Endothelial cell of umbilical vein (primary cell): Measurements from ENCODE around the gene CMIP. TPM values are rescaled to one million over a fixed set of nuclear protein-coding genes. Genes with fewer than 3 reads are reported as not detected.

Experiments used
- BruUV-seq: library from RNA; stranded (reverse); fragments of 400-500 nt; replicated peaks from 2 replicates; lab custom pipeline; 2021; lab: Mats Ljungman, UMichigan
- CTCF ChIA-PET: fragments of 300-600, 350-600 bp; sonication (Branson Sonifier 250); formaldehyde crosslinking; loops from one replicate; lab custom pipeline; 2021; ENCODE audit warnings: antibody characterized with exemption, inconsistent platforms; lab: Charles Lee
- POLR2A ChIA-PET: fragments of 300-600, 350-600 bp; sonication (Branson Sonifier 250); formaldehyde crosslinking; loops from one replicate; lab custom pipeline; 2021; ENCODE audit warnings: antibody characterized with exemption, inconsistent platforms; lab: Charles Lee
- DNase-seq: peaks from one replicate; pipeline ENCODE4 v3.0.0-alpha.2; 2011; ENCODE audit warnings: low read depth, low spot score
- FAIRE-seq: peaks from 2 replicates; lab custom pipeline; 2011; peaks lifted over from hg19 to GRCh38; lab: Jason Lieb, UNC
- H2AFZ ChIP-seq: 2 replicates; pipeline ENCODE4 v1.6.0; 2012; ENCODE audit warnings: low read depth, low read length, control low read depth, inconsistent platforms
- H3K27ac ChIP-seq: 2 replicates; pipeline ENCODE4 v1.5.1; 2011; ENCODE audit warnings: low read depth, mild to moderate bottlenecking, control low read depth, low read length, moderate library complexity; ENCODE audit not compliant: insufficient read depth
- H3K27me3 ChIP-seq, 2 experiments: 2 replicates each; pipeline versions ENCODE4 v1.6.0 to v1.6.1; 2011; ENCODE audit warnings: low read length in 2 of 2, mixed read lengths in 1 of 2; ENCODE audit not compliant: control insufficient read depth in 2 of 2, insufficient read depth in 2 of 2
- H3K36me3 ChIP-seq, 2 experiments: 2 replicates in 1 of 2; 3 replicates in 1 of 2; pipeline ENCODE4 v1.5.1; 2011; ENCODE audit warnings: low read length in 2 of 2, mild to moderate bottlenecking in 1 of 2, moderate library complexity in 1 of 2; ENCODE audit not compliant: control insufficient read depth in 2 of 2, insufficient read depth in 2 of 2; ENCODE audit errors: extremely low read depth in 1 of 2
- H3K4me1 ChIP-seq: 3 replicates; pipeline ENCODE4 v1.5.1; 2011; ENCODE audit warnings: mild to moderate bottlenecking, low read length; ENCODE audit not compliant: control insufficient read depth, insufficient read depth; ENCODE audit errors: extremely low read depth
- H3K4me2 ChIP-seq: 2 replicates; pipeline ENCODE4 v1.6.1; 2011; ENCODE audit warnings: low read length, control low read depth, mixed read lengths; ENCODE audit not compliant: insufficient read depth
- H3K4me3 ChIP-seq, 3 experiments: fragments of 200-600 bp in 1 of 3; sonication (generic), shearing (Covaris generic) in 1 of 3; replicated peaks in 1 of 3; 2 replicates each; pipeline ENCODE4 v1.5.1; 2011 to 2016; ENCODE audit warnings: control low read depth in 3 of 3, low read length in 3 of 3, mild to moderate bottlenecking in 2 of 3, inconsistent platforms in 1 of 3, low read depth in 1 of 3, moderate library complexity in 1 of 3; ENCODE audit not compliant: insufficient read depth in 1 of 3
- H3K79me2 ChIP-seq: 2 replicates; pipeline ENCODE4 v1.6.0; 2012; ENCODE audit warnings: low read length, inconsistent platforms; ENCODE audit not compliant: control insufficient read depth, insufficient read depth
- H3K9ac ChIP-seq: replicated peaks from 2 replicates; pipeline ENCODE3; 2011; ENCODE audit warnings: low read length, control low read depth; ENCODE audit not compliant: insufficient read depth; ENCODE audit errors: extremely low read depth
- H3K9me1 ChIP-seq: replicated peaks from 3 replicates; pipeline ENCODE4 v1.6.0; 2011; ENCODE audit warnings: mild to moderate bottlenecking, low read length; ENCODE audit not compliant: control insufficient read depth, insufficient read depth; ENCODE audit errors: extremely low read depth
- H3K9me3 ChIP-seq: replicated peaks from 2 replicates; pipeline ENCODE4 v1.5.1; 2012; ENCODE audit warnings: low read length, inconsistent platforms; ENCODE audit not compliant: control insufficient read depth, insufficient read depth
- H4K20me1 ChIP-seq: replicated peaks from 2 replicates; pipeline ENCODE3; 2011; ENCODE audit warnings: mild to moderate bottlenecking, low read length; ENCODE audit not compliant: control insufficient read depth, insufficient read depth; ENCODE audit errors: extremely low read depth
- EZH2 ChIP-seq: IDR thresholded peaks from 2 replicates; pipeline ENCODE4 v1.6.1; 2012; ENCODE audit warnings: borderline replicate concordance, low read depth, mild to moderate bottlenecking, moderate library complexity, low read length, inconsistent platforms; ENCODE audit not compliant: severe bottlenecking
- FOS ChIP-seq: IDR thresholded peaks from 2 replicates; pipeline ENCODE4 v1.6.1; 2011; ENCODE audit warnings: mild to moderate bottlenecking, low read length, moderate library complexity, borderline replicate concordance; ENCODE audit not compliant: insufficient read depth
- GATA2 ChIP-seq: IDR thresholded peaks from 2 replicates; pipeline ENCODE4 v1.7.0; 2011; ENCODE audit warnings: low read depth, mild to moderate bottlenecking, moderate library complexity, mixed read lengths, low read length; ENCODE audit not compliant: insufficient read length, insufficient read depth
- JUN ChIP-seq: IDR thresholded peaks from 2 replicates; pipeline ENCODE4 v1.6.1; 2011; ENCODE audit warnings: borderline replicate concordance, low read depth; ENCODE audit not compliant: insufficient read length, insufficient read depth
- MYC ChIP-seq: IDR thresholded peaks from one replicate; pipeline ENCODE4 v1.6.1; 2011; ENCODE audit warnings: mild to moderate bottlenecking, low read depth, low read length
- POLR2A ChIP-seq: IDR thresholded peaks from 2 replicates; pipeline ENCODE4 v1.6.1; 2012; ENCODE audit warnings: low read depth, mild to moderate bottlenecking, control low read depth, low read length
- POLR2AphosphoS5 ChIP-seq: IDR thresholded peaks from 2 replicates; pipeline ENCODE4 v1.6.1; 2012; ENCODE audit warnings: low read depth, mild to moderate bottlenecking, control low read depth, low read length, moderate library complexity; ENCODE audit not compliant: insufficient read depth
- dilution Hi-C: fragments of 300-500 bp; cut with MboI; formaldehyde crosslinking; loops from one replicate; pipeline ENCODE4 v1.15.0; 2019; ENCODE audit warnings: low sequenced_read_pairs; ENCODE audit not compliant: extremely low pct_ligation_motif_present
- intact Hi-C: fragments of 100-400 bp; cut with micrococcal nuclease; formaldehyde crosslinking; loops from one replicate; pipeline ENCODE4 v1.10.0; 2022
- polyA plus RNA-seq, 4 experiments: library from polyadenylated mRNA; depleted of rRNA in 3 of 4; stranded (reverse) in 3 of 4; unstranded in 1 of 4; fragments of >200 nt; gene quantifications; 2 replicates each; pipeline versions ENCODE4 v1.2.1 to v1.2.3, GENCODE V29; 2011 to 2012; ENCODE audit warnings: missing spikeins in 1 of 4
- total RNA-seq: library from RNA; stranded (reverse); gene quantifications from 2 replicates; pipeline ENCODE4 v1.2.3, GENCODE V29; 2021
- TF ChIP-seq, protein P1 (sequence below), 2 donors: IDR thresholded peaks; 1 replicate in 1 of 2; 2 replicates in 1 of 2; pipeline ENCODE4 v1.5.1; 2011; ENCODE audit warnings: low read length in 2 of 2, mild to moderate bottlenecking in 2 of 2, moderate library complexity in 2 of 2, control low read depth in 1 of 2, inconsistent platforms in 1 of 2, low read depth in 1 of 2; ENCODE audit not compliant: insufficient read depth in 1 of 2; ENCODE audit errors: extremely low read depth in 1 of 2
- TF ChIP-seq, protein P2 (sequence below): IDR thresholded peaks from 2 replicates; pipeline ENCODE4 v1.6.1; 2011; ENCODE audit not compliant: insufficient read depth, insufficient read length

Gene CMIP
- total and polyA plus RNA-seq, 2 donors (not counting 3 experiments of a cell fraction or from before 2014, with no cell fraction given), result 29.0 to 101 TPM

DNA sequence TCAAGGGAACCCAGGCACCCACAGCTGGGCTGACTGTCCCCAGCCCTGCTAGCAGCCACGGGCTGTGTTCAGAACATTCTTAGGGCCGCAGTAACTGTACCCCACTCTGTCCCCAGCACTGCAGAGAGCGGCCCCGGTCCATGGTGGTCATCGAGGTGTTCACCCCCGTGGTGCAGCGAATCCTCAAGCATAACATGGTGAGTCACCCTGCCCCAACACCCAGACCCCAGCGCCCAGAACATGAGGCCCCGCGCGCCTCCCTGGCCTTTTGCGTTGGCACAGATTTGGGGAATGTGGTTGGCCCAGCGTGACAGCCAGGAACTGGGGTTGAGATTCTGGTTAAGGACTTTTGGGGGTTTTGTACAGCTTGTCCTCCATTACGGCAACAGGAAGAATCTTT, 219.5 kb downstream of the CMIP start:
- dilution Hi-C loops, result no loop called here
- no TSS peak for BruUV-seq
- POLR2A ChIA-PET, result no interaction called here

DNA sequence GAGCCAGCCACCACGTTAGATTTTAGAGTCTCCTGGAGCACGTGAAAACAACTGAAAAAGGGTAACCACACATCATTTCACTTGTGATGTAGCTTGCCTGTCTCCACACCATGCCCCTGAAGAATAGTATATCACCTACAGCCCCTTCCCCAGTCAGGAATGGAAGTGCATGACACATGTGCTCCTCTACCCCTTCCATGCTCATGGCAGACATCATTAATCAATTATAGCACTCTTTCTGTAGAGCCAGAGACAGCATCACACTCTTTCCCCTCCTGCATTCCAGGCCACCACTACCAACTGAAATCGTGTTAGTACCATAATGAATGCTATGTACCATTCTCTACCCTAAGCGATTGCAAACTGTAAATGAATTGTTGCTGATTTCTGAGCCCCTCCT, 221.0 kb downstream of the CMIP start:
- H3K4me1 ChIP-seq, result no peaks in the 10 kb centered on the region
- H3K4me3 ChIP-seq, result no peak overlapping the region
- H3K9me3 ChIP-seq, result no peaks in the 10 kb centered on the region
- no peaks in the 10 kb centered on the region for H4K20me1 ChIP-seq
- ChIA-PET POLR2A (no interaction called here), CTCF (interaction anchor here (0.8 to 1.1 kb wide), 2 partner anchors 17 to 32 kb away, joined by 3 read pairs; no protein-coding TSS in a partner anchor)
- intact Hi-C loops (no loop called here), dilution Hi-C loops (no loop called here)
- no peak for FAIRE-seq
- no peak overlapping the region for H3K27ac ChIP-seq
- H2AFZ ChIP-seq, result no peak overlapping the region
- no peak overlapping the region for H3K9ac ChIP-seq
- H3K9me1 ChIP-seq, result no peaks in the 10 kb centered on the region
- DNase-seq, result no peak
- TF ChIP-seq, protein P1, sequence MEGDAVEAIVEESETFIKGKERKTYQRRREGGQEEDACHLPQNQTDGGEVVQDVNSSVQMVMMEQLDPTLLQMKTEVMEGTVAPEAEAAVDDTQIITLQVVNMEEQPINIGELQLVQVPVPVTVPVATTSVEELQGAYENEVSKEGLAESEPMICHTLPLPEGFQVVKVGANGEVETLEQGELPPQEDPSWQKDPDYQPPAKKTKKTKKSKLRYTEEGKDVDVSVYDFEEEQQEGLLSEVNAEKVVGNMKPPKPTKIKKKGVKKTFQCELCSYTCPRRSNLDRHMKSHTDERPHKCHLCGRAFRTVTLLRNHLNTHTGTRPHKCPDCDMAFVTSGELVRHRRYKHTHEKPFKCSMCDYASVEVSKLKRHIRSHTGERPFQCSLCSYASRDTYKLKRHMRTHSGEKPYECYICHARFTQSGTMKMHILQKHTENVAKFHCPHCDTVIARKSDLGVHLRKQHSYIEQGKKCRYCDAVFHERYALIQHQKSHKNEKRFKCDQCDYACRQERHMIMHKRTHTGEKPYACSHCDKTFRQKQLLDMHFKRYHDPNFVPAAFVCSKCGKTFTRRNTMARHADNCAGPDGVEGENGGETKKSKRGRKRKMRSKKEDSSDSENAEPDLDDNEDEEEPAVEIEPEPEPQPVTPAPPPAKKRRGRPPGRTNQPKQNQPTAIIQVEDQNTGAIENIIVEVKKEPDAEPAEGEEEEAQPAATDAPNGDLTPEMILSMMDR (IDR thresholded peaks at IDR 0.05; ENCODE audit: extremely low read depth in 1 of 2, insufficient read depth in 1 of 2, low read depth in 1 of 2, low read length in 2 of 2), result no peak
- TF ChIP-seq, protein P2, sequence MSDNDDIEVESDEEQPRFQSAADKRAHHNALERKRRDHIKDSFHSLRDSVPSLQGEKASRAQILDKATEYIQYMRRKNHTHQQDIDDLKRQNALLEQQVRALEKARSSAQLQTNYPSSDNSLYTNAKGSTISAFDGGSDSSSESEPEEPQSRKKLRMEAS, result no peak
- TF ChIP-seq JUN (no peak), GATA2 (no peak), POLR2AphosphoS5 (no peak), MYC (no peak), FOS (no peak), EZH2 (no peak), POLR2A (no peak)
- BruUV-seq, result no TSS peak
- H3K79me2 ChIP-seq, result no peaks in the 10 kb centered on the region
- H3K27me3 ChIP-seq, result no peaks in the 10 kb centered on the region
- H3K4me2 ChIP-seq, result no peak overlapping the region
- peaks cover 2 to 46% of the 10 kb centered on the region in 2 experiments for H3K36me3 ChIP-seq

More for the DNA sequence above, 219.5 kb downstream of the CMIP start:
- no peaks in the 10 kb centered on the region for H3K27me3 ChIP-seq
- intact Hi-C loops, result no loop called here
- FAIRE-seq, result no peak
- no peak overlapping the region for H2AFZ ChIP-seq
- no peaks in the 10 kb centered on the region for H3K9me3 ChIP-seq
- no peak overlapping the region for H3K4me3 ChIP-seq
- TF ChIP-seq POLR2AphosphoS5 (no peak), POLR2A (no peak), JUN (no peak), GATA2 (no peak)
- no peaks in the 10 kb centered on the region for H3K9me1 ChIP-seq
- no peak overlapping the region for H3K27ac ChIP-seq
- H3K4me2 ChIP-seq, result no peak overlapping the region
- no peaks in the 10 kb centered on the region for H3K79me2 ChIP-seq
- no peaks in the 10 kb centered on the region for H4K20me1 ChIP-seq
- no peak overlapping the region for H3K9ac ChIP-seq
- H3K36me3 ChIP-seq, result peaks cover 0 to 41% of the 10 kb centered on the region in 2 experiments
- CTCF ChIA-PET, result no interaction called here
- no peak for DNase-seq
- no peaks in the 10 kb centered on the region for H3K4me1 ChIP-seq
